Measurements from ENCODE around the gene KLHL26. TPM values are rescaled to one million over a fixed set of nuclear protein-coding genes. Genes with fewer than 3 reads are reported as not detected.
A peak's percentile ranks its signal among the peaks of the same experiment; 100 is the strongest.

KLHL26 gene
- total and polyA plus RNA-seq, 2 of the 13 experiments (the other 11 are each of a cell fraction or from before 2014, with no cell fraction given), result 1.5 to 1.7 TPM

DNA sequence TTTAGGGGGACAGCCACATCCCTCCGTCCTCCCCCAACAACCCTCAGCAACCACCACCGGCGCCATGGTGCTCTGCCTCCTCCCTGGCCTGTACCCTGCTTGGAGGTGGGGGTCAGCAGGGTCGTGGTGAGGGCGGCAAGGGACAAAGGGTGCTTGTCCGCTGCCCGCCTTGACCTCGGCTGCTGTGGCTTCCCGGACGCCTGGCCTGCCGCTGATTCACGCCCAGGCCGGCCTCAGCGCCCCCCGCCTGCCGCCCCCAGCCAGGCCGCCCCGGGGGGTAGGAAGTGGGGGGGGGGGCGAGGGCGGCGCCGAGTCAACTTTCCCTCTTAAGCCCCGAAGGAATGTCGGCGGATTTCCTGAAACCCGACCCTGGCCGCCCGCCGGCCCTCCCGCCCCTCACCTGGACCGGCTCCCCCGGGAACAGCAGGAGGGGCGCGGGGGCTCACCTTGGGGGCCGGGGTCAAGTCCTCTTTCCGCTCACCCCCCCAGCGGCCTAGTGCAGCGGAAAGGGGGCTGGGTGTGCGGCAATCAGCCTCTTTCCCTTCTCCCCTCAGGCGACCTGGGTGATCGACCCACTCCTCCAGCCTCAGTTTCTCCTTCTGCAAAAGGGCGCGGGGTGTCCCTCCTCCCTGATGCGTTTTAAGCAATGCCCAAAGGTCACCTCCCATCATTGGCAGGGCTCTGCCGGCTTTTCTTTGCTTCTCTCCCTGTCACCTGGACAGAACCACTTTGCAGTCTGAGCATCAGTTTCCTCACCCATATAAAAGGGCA, 26.1 kb upstream of the KLHL26 start (continued):
- TF ChIP-seq, protein P1, sequence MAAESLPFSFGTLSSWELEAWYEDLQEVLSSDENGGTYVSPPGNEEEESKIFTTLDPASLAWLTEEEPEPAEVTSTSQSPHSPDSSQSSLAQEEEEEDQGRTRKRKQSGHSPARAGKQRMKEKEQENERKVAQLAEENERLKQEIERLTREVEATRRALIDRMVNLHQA (CRISPR knock-in tag; IDR thresholded peaks at IDR 0.05), result no peak
- TF ChIP-seq, protein P2, sequence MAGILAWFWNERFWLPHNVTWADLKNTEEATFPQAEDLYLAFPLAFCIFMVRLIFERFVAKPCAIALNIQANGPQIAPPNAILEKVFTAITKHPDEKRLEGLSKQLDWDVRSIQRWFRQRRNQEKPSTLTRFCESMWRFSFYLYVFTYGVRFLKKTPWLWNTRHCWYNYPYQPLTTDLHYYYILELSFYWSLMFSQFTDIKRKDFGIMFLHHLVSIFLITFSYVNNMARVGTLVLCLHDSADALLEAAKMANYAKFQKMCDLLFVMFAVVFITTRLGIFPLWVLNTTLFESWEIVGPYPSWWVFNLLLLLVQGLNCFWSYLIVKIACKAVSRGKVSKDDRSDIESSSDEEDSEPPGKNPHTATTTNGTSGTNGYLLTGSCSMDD (CRISPR knock-in tag; IDR thresholded peaks at IDR 0.05), result no peak
- no peak for TF ChIP-seq ATAD3A (CRISPR knock-in tag; IDR thresholded peaks at IDR 0.05)
- TF ChIP-seq ZNF878 (CRISPR knock-in tag; IDR thresholded peaks at IDR 0.05), result no peak
- TF ChIP-seq SIN3B (IDR thresholded peaks at IDR 0.05; ENCODE audit: low read length), result no peak
- no peak for TF ChIP-seq ZNF10 (CRISPR knock-in tag; IDR thresholded peaks at IDR 0.05; ENCODE audit: borderline replicate concordance, low read depth)
- TF ChIP-seq, protein P3, sequence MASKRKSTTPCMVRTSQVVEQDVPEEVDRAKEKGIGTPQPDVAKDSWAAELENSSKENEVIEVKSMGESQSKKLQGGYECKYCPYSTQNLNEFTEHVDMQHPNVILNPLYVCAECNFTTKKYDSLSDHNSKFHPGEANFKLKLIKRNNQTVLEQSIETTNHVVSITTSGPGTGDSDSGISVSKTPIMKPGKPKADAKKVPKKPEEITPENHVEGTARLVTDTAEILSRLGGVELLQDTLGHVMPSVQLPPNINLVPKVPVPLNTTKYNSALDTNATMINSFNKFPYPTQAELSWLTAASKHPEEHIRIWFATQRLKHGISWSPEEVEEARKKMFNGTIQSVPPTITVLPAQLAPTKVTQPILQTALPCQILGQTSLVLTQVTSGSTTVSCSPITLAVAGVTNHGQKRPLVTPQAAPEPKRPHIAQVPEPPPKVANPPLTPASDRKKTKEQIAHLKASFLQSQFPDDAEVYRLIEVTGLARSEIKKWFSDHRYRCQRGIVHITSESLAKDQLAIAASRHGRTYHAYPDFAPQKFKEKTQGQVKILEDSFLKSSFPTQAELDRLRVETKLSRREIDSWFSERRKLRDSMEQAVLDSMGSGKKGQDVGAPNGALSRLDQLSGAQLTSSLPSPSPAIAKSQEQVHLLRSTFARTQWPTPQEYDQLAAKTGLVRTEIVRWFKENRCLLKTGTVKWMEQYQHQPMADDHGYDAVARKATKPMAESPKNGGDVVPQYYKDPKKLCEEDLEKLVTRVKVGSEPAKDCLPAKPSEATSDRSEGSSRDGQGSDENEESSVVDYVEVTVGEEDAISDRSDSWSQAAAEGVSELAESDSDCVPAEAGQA (IDR thresholded peaks at IDR 0.05; ENCODE audit: low read depth), result no peak
- TF ChIP-seq, protein P3 (CRISPR knock-in tag; IDR thresholded peaks at IDR 0.05; ENCODE audit: borderline replicate concordance), result no peak
- no peak for TF ChIP-seq ZNF572 (CRISPR knock-in tag; IDR thresholded peaks at IDR 0.05)
- peak; percentile 61; the same call in 1 of the 2 replicates for TF ChIP-seq ZNF749 (CRISPR knock-in tag; IDR thresholded peaks at IDR 0.05; ENCODE audit: borderline replicate concordance)
- no peak for TF ChIP-seq ATM (IDR thresholded peaks at IDR 0.05; ENCODE audit: borderline replicate concordance)
- 0 out of 2 replicates have a peak, but pooled peaks have one; percentile 59 for TF ChIP-seq ZSCAN20 (CRISPR knock-in tag; IDR thresholded peaks at IDR 0.05; ENCODE audit: borderline replicate concordance)
- TF ChIP-seq ZNF549 (CRISPR knock-in tag; IDR thresholded peaks at IDR 0.05), result no peak
- peak; percentile 70; the same call in 1 of the 2 replicates for TF ChIP-seq SP5 (CRISPR knock-in tag; IDR thresholded peaks at IDR 0.05; ENCODE audit: borderline replicate concordance, low read depth)
- TF ChIP-seq, protein P4, sequence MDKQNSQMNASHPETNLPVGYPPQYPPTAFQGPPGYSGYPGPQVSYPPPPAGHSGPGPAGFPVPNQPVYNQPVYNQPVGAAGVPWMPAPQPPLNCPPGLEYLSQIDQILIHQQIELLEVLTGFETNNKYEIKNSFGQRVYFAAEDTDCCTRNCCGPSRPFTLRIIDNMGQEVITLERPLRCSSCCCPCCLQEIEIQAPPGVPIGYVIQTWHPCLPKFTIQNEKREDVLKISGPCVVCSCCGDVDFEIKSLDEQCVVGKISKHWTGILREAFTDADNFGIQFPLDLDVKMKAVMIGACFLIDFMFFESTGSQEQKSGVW (CRISPR knock-in tag; IDR thresholded peaks at IDR 0.05; ENCODE audit: borderline replicate concordance), result no peak
- TF ChIP-seq, protein P5, sequence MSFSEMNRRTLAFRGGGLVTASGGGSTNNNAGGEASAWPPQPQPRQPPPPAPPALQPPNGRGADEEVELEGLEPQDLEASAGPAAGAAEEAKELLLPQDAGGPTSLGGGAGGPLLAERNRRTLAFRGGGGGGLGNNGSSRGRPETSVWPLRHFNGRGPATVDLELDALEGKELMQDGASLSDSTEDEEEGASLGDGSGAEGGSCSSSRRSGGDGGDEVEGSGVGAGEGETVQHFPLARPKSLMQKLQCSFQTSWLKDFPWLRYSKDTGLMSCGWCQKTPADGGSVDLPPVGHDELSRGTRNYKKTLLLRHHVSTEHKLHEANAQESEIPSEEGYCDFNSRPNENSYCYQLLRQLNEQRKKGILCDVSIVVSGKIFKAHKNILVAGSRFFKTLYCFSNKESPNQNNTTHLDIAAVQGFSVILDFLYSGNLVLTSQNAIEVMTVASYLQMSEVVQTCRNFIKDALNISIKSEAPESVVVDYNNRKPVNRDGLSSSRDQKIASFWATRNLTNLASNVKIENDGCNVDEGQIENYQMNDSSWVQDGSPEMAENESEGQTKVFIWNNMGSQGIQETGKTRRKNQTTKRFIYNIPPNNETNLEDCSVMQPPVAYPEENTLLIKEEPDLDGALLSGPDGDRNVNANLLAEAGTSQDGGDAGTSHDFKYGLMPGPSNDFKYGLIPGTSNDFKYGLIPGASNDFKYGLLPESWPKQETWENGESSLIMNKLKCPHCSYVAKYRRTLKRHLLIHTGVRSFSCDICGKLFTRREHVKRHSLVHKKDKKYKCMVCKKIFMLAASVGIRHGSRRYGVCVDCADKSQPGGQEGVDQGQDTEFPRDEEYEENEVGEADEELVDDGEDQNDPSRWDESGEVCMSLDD (CRISPR knock-in tag; IDR thresholded peaks at IDR 0.05; ENCODE audit: borderline replicate concordance), result peak; percentile 92
- TF ChIP-seq ZNF34 (CRISPR knock-in tag; IDR thresholded peaks at IDR 0.05; ENCODE audit: borderline replicate concordance), result no peak
- TF ChIP-seq PITX1 (CRISPR knock-in tag; IDR thresholded peaks at IDR 0.05), result peak; percentile 52
- TF ChIP-seq FOXP1 (IDR thresholded peaks at IDR 0.05), result no peak
- no peak; the same call in 1 of the 2 replicates for TF ChIP-seq FOXP1 (CRISPR knock-in tag; IDR thresholded peaks at IDR 0.05)
